Measurements from ENCODE around the gene HOPX. TPM values are rescaled to one million over a fixed set of nuclear protein-coding genes. Genes with fewer than 3 reads are reported as not detected.
"Not testable (repeated sequence)": the region's sequence is repeated elsewhere in the genome, so short reads cannot be mapped to it uniquely, and the experiment has no call there.

HOPX gene
- total RNA-seq, 1 donor from 2014 or later, result not detected

GRCh38 chr4:56699537-56700105 lies 18.5 kb upstream of the HOPX start:
- DNase-seq (ENCODE audit: low read depth), result no peak
- TF ChIP-seq CTCF (conservative IDR thresholded peaks at IDR 0.05; ENCODE audit: low read depth, low read length), result no peak
- H3K4me3 ChIP-seq (ENCODE audit: low read depth, low read length), result no peak overlapping the region

- no peak for TF ChIP-seq CTCF (conservative IDR thresholded peaks at IDR 0.05; ENCODE audit: low read depth, low read length)
- DNase-seq (ENCODE audit: low read depth), result no peak
- H3K4me3 ChIP-seq (ENCODE audit: low read depth, low read length), result no peak overlapping the region
Observed at GRCh38 chr4:56698329-56698728, 17.2 kb upstream of the HOPX start.

GRCh38 chr4:56696056-56696455 lies 15.0 kb upstream of the HOPX start:
- no peak overlapping the region for H3K4me3 ChIP-seq (ENCODE audit: low read depth, low read length)
- no peak for TF ChIP-seq CTCF (conservative IDR thresholded peaks at IDR 0.05; ENCODE audit: low read depth, low read length)
- no peak for DNase-seq (ENCODE audit: low read depth)

GRCh38 chr4:56693476-56693875 lies 12.4 kb upstream of the HOPX start:
- DNase-seq (ENCODE audit: low read depth); H3K4me3 ChIP-seq (ENCODE audit: low read depth, low read length): not testable (repeated sequence)

GRCh38 chr4:56692576-56692975 lies 11.5 kb upstream of the HOPX start:
- no peak for TF ChIP-seq CTCF (conservative IDR thresholded peaks at IDR 0.05; ENCODE audit: low read depth, low read length)
- H3K4me3 ChIP-seq (ENCODE audit: low read depth, low read length), result no peak overlapping the region
- DNase-seq (ENCODE audit: low read depth), result no peak

GRCh38 chr4:56691425-56691824 lies 10.3 kb upstream of the HOPX start:
- no peak for TF ChIP-seq CTCF (conservative IDR thresholded peaks at IDR 0.05; ENCODE audit: low read depth, low read length)
- no peak overlapping the region for H3K4me3 ChIP-seq (ENCODE audit: low read depth, low read length)
- DNase-seq (ENCODE audit: low read depth), result no peak

GRCh38 chr4:56690393-56690792 lies 9.3 kb upstream of the HOPX start:
- DNase-seq (ENCODE audit: low read depth), result no peak
- peak; percentile 12 for TF ChIP-seq CTCF (conservative IDR thresholded peaks at IDR 0.05; ENCODE audit: low read depth, low read length)

More at GRCh38 chr4:56690393-56690792, 9.3 kb upstream of the HOPX start:
- H3K4me3 ChIP-seq (ENCODE audit: low read depth, low read length), result no peak overlapping the region

Measured in epithelial cell of proximal tubule (primary cell).